ENCODE data around the gene SLC25A22.

The SLC25A22 gene

DNA sequence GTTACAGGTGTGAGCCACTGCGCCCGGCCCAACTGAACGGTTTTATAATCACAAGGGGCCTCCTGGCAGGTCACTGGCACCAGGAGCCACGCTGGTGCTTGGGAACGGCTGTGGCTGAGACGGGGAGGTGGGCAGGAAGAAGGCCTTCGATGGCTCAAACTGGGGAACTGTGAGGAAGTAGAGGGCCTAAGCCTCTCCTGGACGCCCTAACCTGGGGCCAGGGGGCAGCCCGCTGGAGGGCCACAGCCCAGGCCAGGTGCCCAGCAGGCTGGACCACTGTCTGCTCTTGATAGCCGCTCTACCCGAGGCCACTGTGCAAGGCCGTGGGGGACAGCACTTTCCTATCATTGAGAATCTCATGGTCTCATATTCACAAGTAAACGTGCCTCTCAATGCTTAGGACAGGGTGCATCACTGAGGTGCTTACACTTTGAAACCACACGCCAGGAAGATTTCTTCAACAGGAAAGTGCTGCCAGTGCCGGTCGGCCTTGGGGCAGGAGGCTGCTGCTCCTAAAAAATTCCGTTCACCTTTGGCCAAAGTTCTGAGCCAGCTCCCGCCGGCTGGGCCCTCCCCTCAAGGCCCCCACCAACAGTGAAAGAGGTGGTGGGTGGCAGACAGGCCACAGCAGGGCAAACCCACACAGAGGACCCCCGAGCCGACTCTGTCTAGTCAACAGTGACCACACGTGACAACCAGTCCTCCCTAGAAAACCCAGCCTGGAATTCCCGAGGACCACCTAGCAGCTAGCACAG is 28.0 kb downstream of the SLC25A22 start:
- peaks cover 84% of the 10 kb centered on the region for H3K36me3 ChIP-seq
- TF ChIP-seq, protein P1, sequence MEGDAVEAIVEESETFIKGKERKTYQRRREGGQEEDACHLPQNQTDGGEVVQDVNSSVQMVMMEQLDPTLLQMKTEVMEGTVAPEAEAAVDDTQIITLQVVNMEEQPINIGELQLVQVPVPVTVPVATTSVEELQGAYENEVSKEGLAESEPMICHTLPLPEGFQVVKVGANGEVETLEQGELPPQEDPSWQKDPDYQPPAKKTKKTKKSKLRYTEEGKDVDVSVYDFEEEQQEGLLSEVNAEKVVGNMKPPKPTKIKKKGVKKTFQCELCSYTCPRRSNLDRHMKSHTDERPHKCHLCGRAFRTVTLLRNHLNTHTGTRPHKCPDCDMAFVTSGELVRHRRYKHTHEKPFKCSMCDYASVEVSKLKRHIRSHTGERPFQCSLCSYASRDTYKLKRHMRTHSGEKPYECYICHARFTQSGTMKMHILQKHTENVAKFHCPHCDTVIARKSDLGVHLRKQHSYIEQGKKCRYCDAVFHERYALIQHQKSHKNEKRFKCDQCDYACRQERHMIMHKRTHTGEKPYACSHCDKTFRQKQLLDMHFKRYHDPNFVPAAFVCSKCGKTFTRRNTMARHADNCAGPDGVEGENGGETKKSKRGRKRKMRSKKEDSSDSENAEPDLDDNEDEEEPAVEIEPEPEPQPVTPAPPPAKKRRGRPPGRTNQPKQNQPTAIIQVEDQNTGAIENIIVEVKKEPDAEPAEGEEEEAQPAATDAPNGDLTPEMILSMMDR (IDR thresholded peaks at IDR 0.05; ENCODE audit: low read depth, low read length) = no peak
- DNase-seq = no peak
- H3K9me3 ChIP-seq (ENCODE audit: severe bottlenecking) = no peaks in the 10 kb centered on the region
- H3K27ac ChIP-seq = no peak overlapping the region
- H3K27me3 ChIP-seq (ENCODE audit: insufficient read depth, low read depth, severe bottlenecking) = no peaks in the 10 kb centered on the region
- no peak overlapping the region for H3K4me3 ChIP-seq (ENCODE audit: low read depth, low read length)

DNA sequence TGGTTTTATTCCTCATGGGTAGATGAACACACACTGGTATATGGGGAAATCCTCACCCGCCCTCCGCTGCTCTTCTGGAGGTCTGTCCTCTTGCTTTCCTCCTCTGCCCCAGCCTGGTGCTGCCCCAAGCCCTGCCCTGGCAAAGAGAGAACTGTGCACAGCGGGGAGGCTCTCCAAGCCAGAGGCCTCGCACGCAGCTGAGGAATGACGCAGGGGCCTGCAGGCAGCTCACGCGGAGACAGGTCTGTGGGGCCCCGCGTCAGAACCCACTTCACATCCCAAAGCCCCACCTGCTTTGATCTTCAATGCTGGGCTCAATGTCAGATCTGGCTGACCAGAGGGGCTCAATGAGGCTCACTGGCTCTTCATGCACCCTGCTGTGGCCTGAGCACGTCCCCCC is 30.8 kb downstream of the SLC25A22 start:
- no peaks in the 10 kb centered on the region for H3K27me3 ChIP-seq (ENCODE audit: insufficient read depth, low read depth, severe bottlenecking)
- TF ChIP-seq, protein P1 (IDR thresholded peaks at IDR 0.05; ENCODE audit: low read depth, low read length) = no peak
- no peak overlapping the region for H3K27ac ChIP-seq
- no peak overlapping the region for H3K4me3 ChIP-seq (ENCODE audit: low read depth, low read length)
- H3K36me3 ChIP-seq = peaks cover 85% of the 10 kb centered on the region
- H3K9me3 ChIP-seq (ENCODE audit: severe bottlenecking) = no peaks in the 10 kb centered on the region
- DNase-seq = no peak

DNA sequence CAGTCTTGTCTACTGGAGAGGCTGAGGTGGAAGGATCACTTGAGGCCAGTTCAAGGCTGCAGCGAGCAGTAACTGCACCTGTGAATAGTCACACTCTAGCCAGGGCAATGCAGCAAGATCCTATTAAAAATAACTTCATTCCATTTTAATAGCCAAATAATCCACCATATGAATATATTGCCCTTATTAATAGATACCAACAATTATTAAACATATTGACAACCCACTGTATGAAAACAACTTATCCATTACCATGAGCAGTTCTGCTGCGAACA is 31.2 kb downstream of the SLC25A22 start:
- TF ChIP-seq, protein P1 (IDR thresholded peaks at IDR 0.05; ENCODE audit: low read depth, low read length) = no peak
- DNase-seq = no peak
- Histone ChIP-seq H3K27me3 (ENCODE audit: insufficient read depth, low read depth, severe bottlenecking) (no peaks in the 10 kb centered on the region), H3K9me3 (ENCODE audit: severe bottlenecking) (no peaks in the 10 kb centered on the region), H3K36me3 (peaks cover 89% of the 10 kb centered on the region), H3K27ac (no peak overlapping the region), H3K4me3 (ENCODE audit: low read depth, low read length) (no peak overlapping the region)

GRCh38 chr11:766106-766935 is 31.8 kb downstream of the SLC25A22 start:
- no peaks in the 10 kb centered on the region for H3K9me3 ChIP-seq (ENCODE audit: severe bottlenecking)
- H3K36me3 ChIP-seq = peaks cover 89% of the 10 kb centered on the region
- TF ChIP-seq, protein P1 (IDR thresholded peaks at IDR 0.05; ENCODE audit: low read depth, low read length) = no peak
- no peaks in the 10 kb centered on the region for H3K27me3 ChIP-seq (ENCODE audit: insufficient read depth, low read depth, severe bottlenecking)
- no peak for DNase-seq
- no peak overlapping the region; the same call in 1 of the 2 replicates for H3K27ac ChIP-seq
- H3K4me3 ChIP-seq (ENCODE audit: low read depth, low read length) = no peak overlapping the region

DNA sequence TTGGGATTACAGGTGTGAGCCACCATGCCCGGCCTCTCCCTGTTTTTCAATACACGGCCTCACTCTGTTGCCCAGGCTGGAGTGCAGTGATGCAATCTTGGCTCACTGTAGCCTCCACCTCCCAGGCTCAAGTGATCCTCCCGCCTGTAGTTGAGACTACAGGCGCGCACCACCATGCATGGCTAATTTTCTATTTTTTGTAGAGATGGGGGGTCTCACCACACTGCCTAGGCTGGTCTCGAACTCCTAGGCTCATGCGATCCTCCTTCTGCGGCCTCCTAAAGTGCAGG is 32.3 kb downstream of the SLC25A22 start:
- DNase-seq = no peak
- H3K27me3 ChIP-seq (ENCODE audit: insufficient read depth, low read depth, severe bottlenecking) = no peaks in the 10 kb centered on the region
- TF ChIP-seq, protein P1 (IDR thresholded peaks at IDR 0.05; ENCODE audit: low read depth, low read length) = no peak
- no peaks in the 10 kb centered on the region for H3K9me3 ChIP-seq (ENCODE audit: severe bottlenecking)
- H3K4me3 ChIP-seq (ENCODE audit: low read depth, low read length) = no peak overlapping the region
- H3K36me3 ChIP-seq = peaks cover 87% of the 10 kb centered on the region
- no peak overlapping the region for H3K27ac ChIP-seq
